K562 (cell line): Measurements from ENCODE around the gene FGFR1OP2. TPM values are rescaled to one million over a fixed set of nuclear protein-coding genes. Genes with fewer than 3 reads are reported as not detected.

ENCODE experiments used
- ATAC-seq: fragments of 200-7000 bp; cut with Tn5 transposase; 3 replicates; pipeline ENCODE4 v1.9.1; 2020; ENCODE audit warnings: moderate library complexity
- BruUV-seq: library from RNA; stranded (reverse); fragments of 400-500 nt; replicated peaks from 2 replicates; lab custom pipeline; 2021; lab: Mats Ljungman, UMichigan
- CTCF ChIA-PET: fragments of 300-600 bp; formaldehyde crosslinking; extraction: SDS; loops from one replicate; lab custom pipeline; 2021; ENCODE audit warnings: low intra/inter-chr PET ratio; lab: Yijun Ruan, JAX
- POLR2A ChIA-PET: fragments of 300-600, 350-650 bp; sonication (Branson Sonifier 250); formaldehyde crosslinking; extraction: SDS; loops from one replicate; lab custom pipeline; 2021; ENCODE audit warnings: antibody characterized with exemption, inconsistent platforms; lab: Yijun Ruan, JAX
- DNase-seq, 4 experiments: peaks; one replicate each; pipeline versions ENCODE4 v3.0.0 to v3.0.0-alpha.2; 2011 to 2018; ENCODE audit warnings: low spot score in 3 of 4, mixed read lengths in 3 of 4; ENCODE audit errors: extremely low read depth in 1 of 4
- FAIRE-seq: peaks from 2 replicates; lab custom pipeline; 2011; peaks lifted over from hg19 to GRCh38; lab: Jason Lieb, UNC
- H2AFZ ChIP-seq: 2 replicates; pipeline ENCODE4 v1.6.0; 2011; ENCODE audit warnings: low read depth, low read length, control low read depth, inconsistent platforms
- H3K27ac ChIP-seq: fragments of 200-600 bp; 3 replicates; pipeline ENCODE4 v1.8.0; 2011; ENCODE audit warnings: low read depth, mild to moderate bottlenecking, control low read depth, inconsistent platforms, low read length, moderate library complexity, mixed read lengths; ENCODE audit errors: extremely low read depth
- H3K27me3 ChIP-seq, 2 experiments: fragments of 300-600 bp in 1 of 2; 2 replicates in 1 of 2; 3 replicates in 1 of 2; pipeline versions ENCODE4 v1.6.0 to v1.8.0; 2011; ENCODE audit warnings: inconsistent platforms in 2 of 2, low read length in 2 of 2, mild to moderate bottlenecking in 1 of 2, mixed read lengths in 1 of 2, moderate library complexity in 1 of 2; ENCODE audit not compliant: control insufficient read depth in 2 of 2, insufficient read depth in 2 of 2
- H3K36me3 ChIP-seq: fragments of 300-600 bp; 3 replicates; pipeline ENCODE4 v1.8.0; 2011; ENCODE audit warnings: mild to moderate bottlenecking, low read length, inconsistent platforms; ENCODE audit not compliant: control insufficient read depth, insufficient read depth
- H3K4me1 ChIP-seq, 2 experiments: fragments of 200-600 bp in 1 of 2; replicated peaks in 1 of 2; 2 replicates in 1 of 2; 3 replicates in 1 of 2; pipeline versions ENCODE4 v1.5.1 to v1.8.0; 2011; ENCODE audit warnings: inconsistent platforms in 2 of 2, low read length in 2 of 2, mild to moderate bottlenecking in 1 of 2, mixed read lengths in 1 of 2, moderate library complexity in 1 of 2; ENCODE audit not compliant: control insufficient read depth in 2 of 2, insufficient read depth in 2 of 2
- H3K4me2 ChIP-seq: 2 replicates; pipeline ENCODE4 v1.6.1; 2011; ENCODE audit warnings: low read length, control low read depth, inconsistent platforms, mixed read lengths; ENCODE audit not compliant: insufficient read depth
- H3K4me3 ChIP-seq: fragments of 200-600 bp; sonication (generic), shearing (Covaris generic); 2 replicates; pipeline ENCODE4 v1.5.1; 2016; ENCODE audit warnings: control low read depth, inconsistent platforms
- H3K79me2 ChIP-seq: fragments of 200-600 bp; 3 replicates; pipeline ENCODE4 v1.8.0; 2011; ENCODE audit warnings: low read length, inconsistent platforms; ENCODE audit not compliant: control insufficient read depth, insufficient read depth
- H3K9ac ChIP-seq, 2 experiments: 2 replicates each; pipeline versions ENCODE4 v1.6.0 to v1.6.1; 2011; ENCODE audit warnings: low read depth in 2 of 2, low read length in 2 of 2, control low read depth in 1 of 2, inconsistent platforms in 1 of 2, mild to moderate bottlenecking in 1 of 2, mixed read lengths in 1 of 2; ENCODE audit not compliant: insufficient read depth in 1 of 2
- H3K9me1 ChIP-seq: one replicate; pipeline ENCODE4 v1.6.0; 2011; ENCODE audit warnings: inconsistent platforms, mild to moderate bottlenecking, low read length, moderate library complexity; ENCODE audit not compliant: control insufficient read depth, insufficient read depth
- H3K9me3 ChIP-seq: replicated peaks from 2 replicates; pipeline ENCODE4 v1.5.1; 2011; ENCODE audit warnings: low read depth, low read length, inconsistent platforms; ENCODE audit not compliant: control insufficient read depth, insufficient read depth
- H4K20me1 ChIP-seq: replicated peaks from 2 replicates; pipeline ENCODE4 v1.6.1; 2011; ENCODE audit warnings: low read length, inconsistent platforms, mixed read lengths; ENCODE audit not compliant: control insufficient read depth, insufficient read depth
- C11orf30 ChIP-seq: fragments of 450-650 bp; IDR thresholded peaks from 2 replicates; pipeline ENCODE4 v1.6.1; 2016; ENCODE audit warnings: low read depth, mild to moderate bottlenecking
- CBX5 ChIP-seq: IDR thresholded peaks from 2 replicates; pipeline ENCODE4 v1.6.1; 2014; ENCODE audit warnings: low read depth, borderline replicate concordance
- ETV1 ChIP-seq: fragments of 450-650 bp; conservative IDR thresholded peaks from 2 replicates; pipeline ENCODE4 v1.6.1; 2016; ENCODE audit warnings: missing genetic modification characterization, control low read depth, low read depth, missing compliant biosample characterization
- HEY1 ChIP-seq: fragments of 250-450 bp; sonication (Bioruptor Pico); IDR thresholded peaks from 2 replicates; pipeline ENCODE4 v1.5.0; 2020; ENCODE audit warnings: mild to moderate bottlenecking, moderate library complexity, borderline replicate concordance
- HINFP ChIP-seq: fragments of 450-650 bp; conservative IDR thresholded peaks from 2 replicates; pipeline ENCODE4 v1.6.1; 2016; ENCODE audit warnings: missing genetic modification characterization, low read depth, mild to moderate bottlenecking, control low read depth, missing compliant biosample characterization
- HMG20A ChIP-seq: fragments of 450-650 bp; formaldehyde crosslinking; conservative IDR thresholded peaks from 2 replicates; pipeline ENCODE4 v1.4.0; 2020; ENCODE audit warnings: mild to moderate bottlenecking, mixed read lengths
- HNRNPUL1 ChIP-seq: fragments of 200-400 bp; formaldehyde crosslinking; IDR thresholded peaks from 2 replicates; pipeline ENCODE4 v1.6.1; 2017; ENCODE audit warnings: low read length
- MXD1 ChIP-seq: fragments of 250-450 bp; sonication (Bioruptor Pico); IDR thresholded peaks from 2 replicates; pipeline ENCODE4 v1.8.0; 2021; ENCODE audit warnings: borderline replicate concordance, mild to moderate bottlenecking, moderate library complexity; ENCODE audit not compliant: poor library complexity, severe bottlenecking
- NFXL1 ChIP-seq: fragments of 450-650 bp; formaldehyde crosslinking; IDR thresholded peaks from 2 replicates; pipeline ENCODE4 v1.4.0; 2021; ENCODE audit warnings: mild to moderate bottlenecking
- RFX7 ChIP-seq: fragments of 250-450 bp; sonication (Bioruptor Pico); IDR thresholded peaks from 2 replicates; pipeline ENCODE4 v1.5.1; 2021; ENCODE audit warnings: mild to moderate bottlenecking
- SMARCE1 ChIP-seq: fragments of 450-650 bp; IDR thresholded peaks from 2 replicates; pipeline ENCODE4 v1.7.1; 2016; ENCODE audit warnings: mild to moderate bottlenecking
- TCF3 ChIP-seq: sonication (generic); formaldehyde crosslinking; IDR thresholded peaks from 2 replicates; pipeline ENCODE4 v1.4.0; 2020; ENCODE audit warnings: mild to moderate bottlenecking, missing genetic modification reagents
- THRAP3 ChIP-seq: fragments of 450-650 bp; IDR thresholded peaks from 2 replicates; pipeline ENCODE4 v1.6.1; 2016; ENCODE audit warnings: mild to moderate bottlenecking, inconsistent platforms, borderline replicate concordance
- TOE1 ChIP-seq, 2 experiments: fragments of 450-650 bp in 1 of 2; sonication (generic) in 1 of 2; formaldehyde crosslinking in 1 of 2; IDR thresholded peaks; 2 replicates each; pipeline versions ENCODE4 v1.7.1 to v1.8.0; 2016 to 2022; ENCODE audit warnings: borderline replicate concordance in 2 of 2, mild to moderate bottlenecking in 2 of 2, antibody characterized with exemption in 1 of 2, inconsistent platforms in 1 of 2, low read depth in 1 of 2, missing genetic modification reagents in 1 of 2, moderate library complexity in 1 of 2
- YY1 ChIP-seq, 3 experiments: IDR thresholded peaks; 2 replicates each; pipeline ENCODE4 v1.6.1; 2011; ENCODE audit warnings: low read length in 2 of 3, mild to moderate bottlenecking in 2 of 3, moderate library complexity in 2 of 3, borderline replicate concordance in 1 of 3, control low read depth in 1 of 3, low read depth in 1 of 3; ENCODE audit not compliant: insufficient read depth in 3 of 3, insufficient replicate concordance in 2 of 3, control insufficient read depth in 1 of 3, insufficient read length in 1 of 3; ENCODE audit errors: extremely low read depth in 1 of 3
- ZNF212 ChIP-seq: fragments of 450-650 bp; formaldehyde crosslinking; IDR thresholded peaks from 2 replicates; pipeline ENCODE4 v1.4.0; 2020; ENCODE audit warnings: mild to moderate bottlenecking
- ZNF316 ChIP-seq: fragments of 450-650 bp; IDR thresholded peaks from 2 replicates; pipeline ENCODE4 v1.6.1; 2016
- WGBS: fragments of 100-300 bp; shearing (Covaris generic); methylation state at CpG from one replicate; pipeline ENCODE4 v1.1.6; 2016; ENCODE audit warnings: low coverage, mixed read lengths; ENCODE audit not compliant: insufficient coverage; ENCODE audit errors: missing lambda C conversion rate; 5-methylcytosine and 5-hydroxymethylcytosine counted together
- in situ Hi-C: fragments of 300-500 bp; cut with MboI; formaldehyde crosslinking; loops from 4 replicates; pipeline ENCODE4 v1.15.0; 2018; ENCODE audit warnings: inconsistent platforms, mixed read lengths
- intact Hi-C: fragments of 100-400 bp; cut with micrococcal nuclease; formaldehyde crosslinking; loops from 2 replicates; pipeline ENCODE4 v1.14.2; 2022
- polyA plus RNA-seq, 8 experiments: library from polyadenylated mRNA; depleted of rRNA in 4 of 8; stranded (reverse) in 5 of 8; unstranded in 3 of 8; fragments of >200 nt; fragmentation: Nextera tagmentation in 2 of 8; fragmentation: Illumina TruSeq in 1 of 8; extraction: Ambion mirVana in 2 of 8; extraction: Trizol in 1 of 8; gene quantifications; 2 replicates each; pipeline versions ENCODE4 v1.2.1 to v1.2.3, GENCODE V29; 2011 to 2014; ENCODE audit warnings: inconsistent platforms in 1 of 8, missing spikeins in 1 of 8
- total RNA-seq, 7 experiments: library from RNA; depleted of rRNA in 6 of 7; stranded (reverse); fragments of >200 nt in 6 of 7; fragmentation: Illumina TruSeq in 2 of 7; extraction: Trizol in 2 of 7; gene quantifications; 2 replicates each; pipeline versions ENCODE4 v1.2.1 to v1.2.3, GENCODE V29; 2011 to 2021; ENCODE audit warnings: low replicate concordance in 1 of 7

FGFR1OP2 gene
- total and polyA plus RNA-seq, 9 of the 15 experiments (the other 6 are each of a cell fraction or from before 2014, with no cell fraction given) = 31.6 to 49.0 (median 37.1) TPM

- TF ChIP-seq HINFP (tag) (no peak), HMG20A (CRISPR knock-in tag) (no peak), ETV1 (tag) (no peak)
These were observed 65.4 kb downstream of the FGFR1OP2 start (continued) for GRCh38 chr12:27003421-27004381.

- Histone ChIP-seq H3K9me3 (no peaks in the 10 kb centered on the region), H3K4me3 (no peak overlapping the region), H3K4me1 (peaks cover 0 to 6% of the 10 kb centered on the region in 2 experiments; a peak in 1 of 5 replicates), H3K27ac (no peak overlapping the region), H3K4me2 (no peak overlapping the region), H3K9me1 (no peaks in the 10 kb centered on the region), H3K27me3 (no peaks in the 10 kb centered on the region), H3K79me2 (peaks cover 7% of the 10 kb centered on the region; the same call in 2 of the 3 replicates), H2AFZ (no peak overlapping the region), H3K9ac (no peak overlapping the region), H3K36me3 (no peaks in the 10 kb centered on the region), H4K20me1 (no peaks in the 10 kb centered on the region)
- 88% methylated on average over 2 of the region's 2 CpGs for WGBS
- DNase-seq = no peak
- in situ Hi-C loops (no loop called here), intact Hi-C loops (no loop called here)
- CTCF ChIA-PET = no interaction called here
- BruUV-seq = no TSS peak
- POLR2A ChIA-PET = no interaction called here
- no peak for FAIRE-seq
- ATAC-seq = no peak
- TF ChIP-seq THRAP3 = no peak
- no peak for TF ChIP-seq SMARCE1
- no peak for TF ChIP-seq NFXL1 (CRISPR knock-in tag)
- TF ChIP-seq HEY1 (CRISPR knock-in tag) = no peak
- no peak for TF ChIP-seq ZNF212 (CRISPR knock-in tag)
- TF ChIP-seq MXD1 (CRISPR knock-in tag) = no peak
- TF ChIP-seq TOE1 (IDR thresholded peaks at IDR 0.05; ENCODE audit: borderline replicate concordance) = no peak
- no peak for TF ChIP-seq TOE1 (CRISPR knock-in tag; IDR thresholded peaks at IDR 0.05; ENCODE audit: borderline replicate concordance, low read depth)
- TF ChIP-seq TCF3 (CRISPR knock-in tag) = no peak
- TF ChIP-seq CBX5 = no peak
- TF ChIP-seq C11orf30 = peak; percentile 64; the same call in 1 of the 2 replicates
- TF ChIP-seq ZNF316 = peak; percentile 85
- no peak for TF ChIP-seq HNRNPUL1
- TF ChIP-seq RFX7 (CRISPR knock-in tag) = no peak
- no peak for TF ChIP-seq YY1 (IDR thresholded peaks at IDR 0.05; ENCODE audit: borderline replicate concordance in 1 of 3, control insufficient read depth in 1 of 3, extremely low read depth in 1 of 3, insufficient read depth in 3 of 3, insufficient read length in 1 of 3, insufficient replicate concordance in 2 of 3, low read depth in 1 of 3, low read length in 2 of 3)
These were observed 67.2 kb downstream of the FGFR1OP2 start for GRCh38 chr12:27005495-27005894.
